DMS153 (cell line): ENCODE measurements around the gene PHB1.
A peak's percentile ranks its signal among the peaks of the same experiment; 100 is the strongest.
"Not testable (repeated sequence)": the region's sequence is repeated elsewhere in the genome, so short reads cannot be mapped to it uniquely, and the experiment has no call there.

ENCODE experiments used
- DNase-seq: peaks from one replicate; lab custom pipeline; 2025; lab: John Stamatoyannopoulos, UW

The PHB1 gene

DNA sequence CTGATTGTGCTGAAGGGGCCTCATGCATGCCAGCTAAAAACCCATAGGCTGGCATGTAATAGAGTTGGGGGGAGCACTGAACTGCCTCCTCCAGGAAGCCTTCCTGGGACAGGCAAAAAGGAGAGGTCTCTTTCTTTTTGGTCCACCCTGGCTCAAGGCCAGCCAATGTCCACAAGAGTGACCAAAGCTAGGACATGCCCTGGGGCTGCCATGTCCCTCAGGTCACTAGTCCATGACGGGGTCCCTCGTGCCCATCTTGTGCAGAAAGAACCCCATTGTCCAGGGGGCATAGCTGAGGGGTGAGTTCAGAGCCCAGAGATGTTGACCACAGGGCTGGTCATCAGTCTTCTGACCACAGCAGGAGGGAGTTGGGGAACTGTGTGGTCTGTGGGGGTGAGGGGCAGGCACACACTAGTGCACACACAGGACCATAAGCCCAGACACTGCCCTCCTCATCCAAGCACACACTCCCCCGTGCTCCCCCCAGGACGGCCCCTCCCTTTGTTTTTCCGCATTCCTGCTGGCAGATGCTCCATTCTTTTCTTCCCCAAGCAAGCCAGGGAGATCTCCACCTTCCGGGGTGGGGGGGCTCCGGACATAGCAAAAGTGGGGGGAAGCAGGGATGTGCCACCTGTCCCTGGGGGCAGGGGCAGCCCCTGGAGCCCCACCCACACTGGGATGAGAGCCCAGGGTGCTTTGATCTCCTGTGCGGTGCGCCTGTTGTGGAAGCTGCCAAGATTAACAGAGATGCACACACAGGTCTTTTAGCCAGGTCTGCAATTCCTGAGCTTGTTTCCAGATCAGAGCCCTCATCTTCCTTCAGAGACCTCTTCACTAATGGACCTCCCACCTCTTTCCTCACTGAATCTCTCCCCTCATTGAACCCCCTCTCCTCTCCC, 25.2 kb upstream of the PHB1 start:
- DNase-seq, result no peak

DNA sequence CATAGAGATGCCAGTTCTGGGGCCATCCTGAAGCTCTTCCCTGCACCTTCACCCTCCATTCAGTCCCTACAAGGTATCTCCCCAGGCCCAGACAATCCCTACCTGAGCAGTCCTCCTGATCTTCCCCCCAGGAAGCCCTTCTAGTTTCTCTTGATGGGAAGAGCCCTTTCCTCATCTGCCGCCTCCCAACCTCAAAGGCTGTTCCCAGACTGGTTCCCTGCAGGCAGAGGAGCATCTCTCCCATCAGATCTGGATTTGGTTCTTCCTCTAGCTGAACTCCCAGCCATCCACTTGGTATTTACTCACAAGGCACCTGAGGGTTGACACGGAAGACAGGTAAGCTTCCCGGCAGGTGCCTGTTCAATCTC, 24.6 kb upstream of the PHB1 start:
- no peak for DNase-seq

DNA sequence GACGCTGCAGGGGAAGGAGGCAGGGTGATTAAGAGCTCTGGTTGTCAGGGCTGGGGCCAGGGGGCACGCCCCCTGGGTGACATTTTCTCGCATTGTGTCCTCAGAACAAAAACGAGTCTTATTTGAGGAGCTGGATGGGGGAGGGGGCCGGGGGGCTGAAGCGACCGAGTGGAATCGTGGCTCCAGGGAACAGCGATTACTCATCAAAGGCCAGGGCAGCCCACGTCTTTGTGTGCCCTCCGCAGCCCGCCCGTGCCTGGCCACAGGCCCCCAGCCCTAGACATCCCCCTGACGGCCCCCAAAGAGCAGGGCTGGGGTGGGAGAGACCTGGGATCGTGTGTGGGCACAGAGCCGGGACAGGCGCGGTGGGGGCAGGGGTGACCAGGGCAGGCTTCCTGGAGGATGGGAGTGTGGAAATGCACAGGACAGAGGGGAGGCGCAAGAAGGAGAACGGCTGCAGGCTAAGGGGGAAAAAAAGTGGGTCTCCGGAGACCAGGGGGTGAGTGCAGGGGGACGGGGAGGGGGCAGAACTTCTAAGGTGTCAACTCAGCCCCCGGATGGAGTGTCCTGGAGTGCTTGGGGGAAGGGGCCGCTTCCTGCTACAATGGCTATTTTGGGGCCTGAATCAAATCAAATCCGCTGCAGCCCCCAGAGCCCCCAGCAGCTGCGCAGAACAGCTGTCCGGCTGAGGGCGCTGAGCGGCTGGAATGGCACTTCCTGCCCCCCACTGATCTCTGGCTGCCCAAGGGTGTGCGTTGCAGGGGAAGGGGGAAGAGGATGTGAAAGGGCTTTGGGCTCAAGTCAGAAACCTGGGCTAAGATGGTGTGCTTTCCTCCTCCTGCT, 24.0 kb upstream of the PHB1 start:
- DNase-seq, result no peak

DNA sequence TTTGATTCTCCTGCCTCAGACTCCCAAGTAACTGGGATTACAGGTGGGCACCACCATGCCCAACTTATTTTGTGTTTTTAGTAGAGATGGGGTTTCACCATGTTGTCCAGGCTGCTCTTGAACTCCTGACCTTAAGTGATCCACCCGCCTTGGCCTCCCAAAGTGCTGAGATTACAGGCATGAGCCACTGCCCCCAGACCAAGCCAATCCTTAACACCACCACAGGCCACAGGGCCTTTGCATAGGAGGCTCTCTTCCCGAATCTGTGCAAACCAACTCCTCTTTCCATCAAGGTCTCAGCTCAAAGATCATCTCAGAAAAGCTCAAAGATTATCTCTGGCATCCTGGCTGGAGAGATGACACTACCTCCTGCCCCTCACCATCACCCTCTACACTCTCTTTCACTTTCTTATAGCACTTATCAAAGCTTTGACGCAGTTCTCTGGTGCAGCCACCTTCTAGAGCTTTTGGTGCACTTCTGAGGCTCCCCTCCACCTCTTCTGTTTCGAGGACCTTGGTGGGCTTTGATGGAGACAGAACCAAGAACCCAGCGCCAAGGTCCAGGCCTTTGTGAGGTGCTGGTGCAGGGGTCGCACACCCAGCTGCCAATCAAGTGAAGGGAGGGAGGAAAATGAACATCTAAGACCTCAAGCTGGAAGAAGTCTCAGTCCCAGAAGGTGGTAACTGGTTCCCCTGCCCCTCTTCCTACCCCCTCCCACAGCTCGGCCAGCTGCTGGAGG, 23.2 kb upstream of the PHB1 start:
- no peak for DNase-seq

DNA sequence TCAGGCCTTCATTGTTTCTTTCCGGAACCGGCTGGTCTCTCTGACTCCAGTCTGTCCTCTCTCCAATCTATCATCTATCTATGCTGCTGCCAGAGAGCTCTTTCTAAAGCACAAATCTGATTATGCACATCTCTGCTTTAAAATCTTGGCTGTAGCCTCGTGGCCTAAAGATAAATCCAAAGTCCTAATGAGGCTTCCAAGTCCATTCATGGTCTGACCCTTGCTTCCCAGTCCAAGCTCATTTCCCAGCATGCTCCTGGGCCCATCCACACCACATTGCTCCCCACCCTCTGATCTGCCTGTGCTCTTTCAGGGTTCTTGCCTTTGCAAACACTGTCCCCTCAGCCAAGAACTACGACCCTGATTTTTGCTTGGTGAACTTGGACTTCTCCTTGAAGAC, 21.5 kb upstream of the PHB1 start:
- no peak for DNase-seq

DNA sequence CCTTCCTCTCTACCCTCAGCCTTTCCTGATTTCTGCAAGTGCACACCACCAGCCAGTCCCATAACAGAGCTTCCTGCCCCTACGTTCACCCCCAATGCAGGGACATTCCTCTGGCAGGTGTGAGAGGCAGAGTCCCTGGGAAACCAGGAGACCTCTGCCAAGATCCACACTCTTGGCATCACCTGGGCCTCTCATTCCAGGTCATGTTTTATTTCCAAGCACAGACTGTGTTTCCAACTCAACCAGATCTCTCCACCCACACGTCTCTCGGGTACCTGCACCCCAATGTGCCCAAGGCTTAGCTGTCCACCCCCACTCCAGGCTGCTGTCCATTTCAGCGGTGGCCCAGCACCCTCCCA, 21.0 kb upstream of the PHB1 start:
- no peak for DNase-seq

DNA sequence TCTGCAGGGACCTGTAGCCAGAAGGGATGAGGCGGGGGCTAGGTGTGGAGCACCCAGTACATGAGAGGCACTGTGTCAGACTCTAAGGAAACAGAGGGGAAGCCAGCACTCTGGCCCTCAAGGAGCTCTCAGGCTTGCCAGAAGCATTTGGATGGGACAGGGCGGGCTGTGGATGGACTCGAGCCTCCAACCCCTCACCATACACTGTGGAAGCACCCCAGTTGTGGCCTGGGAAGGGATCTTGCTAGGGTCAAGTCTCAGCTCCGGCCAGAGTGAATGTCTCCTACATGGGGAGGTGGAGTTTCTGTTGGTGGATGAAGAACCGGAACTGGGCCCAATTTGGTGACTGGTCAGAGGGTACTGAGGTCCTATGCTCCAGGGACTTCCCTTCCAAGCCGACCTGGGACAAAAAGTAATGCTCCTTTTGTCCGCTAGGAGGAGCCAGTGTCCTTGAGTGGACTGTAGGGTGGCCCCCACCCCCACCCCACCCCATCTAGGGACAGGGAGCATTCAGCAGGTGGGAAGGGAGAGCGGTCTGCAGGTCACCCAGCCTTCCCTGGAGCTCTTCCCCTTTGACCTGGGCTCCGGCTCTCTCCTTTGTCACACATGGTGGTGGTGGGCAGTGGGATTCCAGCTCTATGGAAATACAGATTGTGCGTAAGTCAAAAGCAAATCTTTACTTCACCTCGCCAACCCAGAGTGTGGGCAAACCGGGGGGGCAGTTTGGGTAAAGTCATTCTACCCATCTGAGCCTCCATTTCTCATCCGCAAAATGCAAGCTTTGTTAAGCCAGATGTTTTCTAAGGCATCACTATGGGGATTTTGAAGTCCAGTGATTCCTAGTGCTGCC, 20.4 kb upstream of the PHB1 start:
- DNase-seq, result no peak

DNA sequence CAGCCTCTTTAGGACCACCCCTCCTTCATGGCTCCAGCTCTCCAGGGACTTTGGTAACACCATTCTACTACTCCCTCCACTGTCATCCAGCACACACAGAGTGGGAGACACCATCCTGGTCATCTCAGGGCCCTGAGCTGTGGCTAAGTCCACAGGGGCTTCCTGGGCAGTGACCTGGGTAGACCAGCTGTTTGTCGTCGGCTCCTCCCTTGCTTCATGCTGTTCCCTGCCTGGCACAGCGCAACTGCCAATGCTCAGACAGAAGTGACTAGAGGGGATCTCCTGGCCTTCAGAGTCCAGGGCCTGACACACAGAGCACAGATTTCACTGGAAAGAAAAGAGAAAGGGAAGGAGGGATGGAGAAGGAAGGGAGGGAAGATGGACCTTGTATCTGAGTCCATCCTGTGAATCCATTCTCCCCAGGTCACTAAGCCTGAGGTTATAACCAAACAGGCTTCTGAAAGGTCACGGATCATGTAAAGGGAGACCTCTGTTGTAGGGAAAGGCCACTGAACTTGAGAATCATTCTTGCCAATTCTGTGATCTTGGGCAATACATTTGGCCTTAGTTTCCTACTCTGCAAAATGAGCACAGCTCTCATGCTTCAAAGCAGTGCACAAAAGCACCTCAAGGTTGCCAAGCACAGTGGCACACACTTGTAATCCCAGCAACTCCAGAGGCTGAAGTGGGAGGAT, 18.5 kb upstream of the PHB1 start:
- DNase-seq, result no peak

DNA sequence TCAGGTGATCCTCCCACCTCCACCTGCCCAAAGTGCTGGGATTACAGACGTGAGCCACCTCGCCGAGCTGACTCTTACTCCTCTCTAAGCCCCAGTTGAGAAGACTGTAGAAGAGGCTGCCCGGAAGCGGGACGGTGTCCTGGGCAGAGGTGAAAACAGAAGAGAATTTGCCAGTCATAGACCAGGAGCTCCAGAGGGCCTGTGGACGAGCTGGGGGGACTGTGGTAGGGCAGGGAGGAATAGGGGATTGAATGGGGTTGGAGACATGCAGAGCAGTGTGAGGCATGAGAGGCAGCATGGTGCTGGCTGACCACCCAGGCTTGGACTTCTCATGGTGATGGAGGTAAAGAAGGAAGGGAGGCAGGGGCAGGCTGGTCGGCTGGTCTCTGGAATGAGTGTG, 17.1 kb upstream of the PHB1 start:
- DNase-seq, result no peak

DNA sequence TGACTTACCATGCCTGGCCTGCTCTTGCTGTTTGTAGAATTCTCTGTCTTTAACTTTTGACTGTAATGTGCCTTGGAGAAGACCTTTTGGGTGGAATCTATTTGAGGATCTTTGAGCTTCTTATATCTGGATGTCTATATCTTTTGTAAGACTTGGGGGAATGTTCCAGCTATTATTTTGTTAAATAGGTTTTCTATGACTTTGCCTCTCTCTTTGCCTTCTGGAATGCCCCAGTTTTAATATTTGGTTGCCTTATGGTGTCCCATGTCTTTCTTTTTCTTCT, 10.3 kb upstream of the PHB1 start:
- no peak for DNase-seq

DNA sequence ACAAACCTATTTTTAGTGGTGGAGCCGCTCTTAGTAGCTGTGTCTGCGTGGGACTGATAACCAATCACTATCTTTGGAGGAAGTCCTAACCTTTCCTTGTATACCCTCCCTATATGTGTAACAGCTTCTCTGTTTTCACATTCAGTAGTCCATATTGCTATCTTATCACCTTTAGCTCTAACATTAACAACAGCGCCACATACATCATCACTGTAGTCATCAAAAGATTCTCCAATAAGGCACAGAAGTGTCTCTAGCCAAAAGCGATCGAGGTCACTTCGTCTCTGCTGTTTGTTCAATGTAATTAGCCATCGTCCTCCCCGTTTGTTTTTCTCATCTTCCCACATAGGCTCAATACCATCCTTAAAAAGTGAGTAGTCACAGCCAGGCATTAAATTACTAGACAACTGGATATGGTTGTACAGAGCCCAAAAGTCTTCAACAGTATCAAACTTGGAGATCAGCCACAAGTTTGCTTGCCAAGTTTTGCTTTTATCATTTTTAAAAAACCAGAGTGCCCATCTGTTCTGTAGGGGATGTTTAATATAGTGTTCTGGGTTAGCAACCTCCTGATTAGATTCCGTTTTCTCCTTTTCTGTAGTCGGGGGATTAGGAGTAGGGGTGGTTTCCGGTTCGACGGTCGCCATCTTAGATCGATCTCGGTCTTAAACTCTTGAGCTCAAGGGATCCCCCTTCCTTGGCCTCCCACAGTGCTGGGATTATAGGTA, 9.8 kb upstream of the PHB1 start:
- DNase-seq, result not testable (repeated sequence)

DNA sequence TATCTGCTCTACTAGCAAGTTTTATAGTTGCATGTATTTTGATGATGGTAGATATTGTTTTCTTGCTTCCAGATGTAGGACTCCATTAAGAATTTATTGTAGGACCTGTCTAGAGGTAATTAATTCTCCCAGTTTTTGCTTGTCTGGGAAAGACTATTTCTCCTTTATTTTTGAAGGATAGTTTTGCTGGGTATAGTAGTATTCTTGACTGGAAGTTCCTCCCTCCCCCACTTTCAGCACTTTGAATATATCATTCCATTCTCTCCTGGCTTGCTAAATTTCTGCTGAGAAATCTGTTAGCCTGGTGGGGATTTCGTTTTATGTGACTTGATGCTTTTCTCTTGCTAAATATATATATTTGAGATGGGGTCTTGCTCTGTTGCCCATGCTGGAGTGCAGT, 8.0 kb upstream of the PHB1 start:
- no peak for DNase-seq

DNA sequence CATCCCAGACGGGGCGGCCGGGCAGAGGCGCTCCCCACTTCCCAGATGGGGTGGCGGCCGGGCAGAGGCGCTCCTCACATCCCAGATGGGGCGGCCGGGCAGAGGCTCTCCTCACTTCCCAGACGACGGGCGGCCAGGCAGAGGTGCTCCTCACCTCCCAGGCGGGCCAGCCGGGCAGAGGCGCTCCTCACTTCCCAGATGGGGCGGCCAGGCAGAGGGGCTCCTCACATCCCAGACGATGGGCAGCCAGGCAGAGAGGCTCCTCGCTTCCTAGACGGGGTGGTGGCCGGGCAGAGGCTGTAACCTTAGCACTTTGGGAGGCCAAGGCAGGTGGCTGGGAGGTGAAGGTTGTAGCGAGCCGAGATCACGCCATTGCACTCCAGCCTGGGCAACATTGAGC, 5.1 kb upstream of the PHB1 start:
- DNase-seq, result not testable (repeated sequence)

DNA sequence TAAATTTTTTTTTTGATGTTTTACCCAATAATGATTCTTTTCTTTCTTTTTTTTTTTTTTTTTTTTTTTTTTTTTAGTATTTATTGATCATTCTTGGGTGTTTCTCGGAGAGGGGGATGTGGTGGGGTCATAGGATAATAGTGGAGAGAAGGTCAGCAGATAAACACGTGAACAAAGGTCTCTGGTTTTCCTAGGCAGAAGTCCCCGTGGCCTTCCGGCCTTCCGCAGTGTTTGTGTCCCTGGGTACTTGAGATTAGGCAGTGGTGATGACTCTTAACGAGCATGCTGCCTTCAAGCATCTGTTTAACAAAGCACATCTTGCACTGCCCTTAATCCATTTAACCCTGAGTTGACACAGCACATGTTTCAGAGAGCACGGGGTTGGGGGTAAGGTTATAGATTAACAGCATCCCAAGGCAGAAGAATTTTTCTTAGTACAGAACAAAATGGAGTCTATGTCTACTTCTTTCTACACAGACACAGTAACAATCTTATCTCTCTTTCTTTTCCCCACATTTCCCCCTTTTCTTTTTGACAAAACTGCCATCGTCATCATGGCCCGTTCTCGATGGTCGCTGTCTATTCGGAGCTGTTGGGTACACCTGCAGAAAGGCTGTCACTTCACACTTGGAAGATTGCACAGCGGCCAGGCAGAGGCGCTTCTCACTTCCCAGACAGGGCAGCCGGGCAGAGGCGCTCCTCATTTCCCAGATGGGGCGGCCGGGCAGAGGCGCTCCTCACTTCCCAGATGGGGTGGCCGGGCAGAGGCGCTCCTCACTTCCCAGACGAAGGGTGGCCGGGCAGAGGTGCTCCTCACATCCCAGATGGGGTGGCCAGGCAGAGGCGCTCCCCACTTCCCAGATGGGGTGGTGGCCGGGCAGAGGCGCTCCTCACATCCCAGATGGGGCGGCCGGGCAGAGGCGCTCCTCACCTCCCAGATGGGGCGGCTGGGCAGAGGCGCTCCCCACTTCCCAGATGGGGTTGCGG, 4.4 kb upstream of the PHB1 start:
- DNase-seq, result not testable (repeated sequence)

DNA sequence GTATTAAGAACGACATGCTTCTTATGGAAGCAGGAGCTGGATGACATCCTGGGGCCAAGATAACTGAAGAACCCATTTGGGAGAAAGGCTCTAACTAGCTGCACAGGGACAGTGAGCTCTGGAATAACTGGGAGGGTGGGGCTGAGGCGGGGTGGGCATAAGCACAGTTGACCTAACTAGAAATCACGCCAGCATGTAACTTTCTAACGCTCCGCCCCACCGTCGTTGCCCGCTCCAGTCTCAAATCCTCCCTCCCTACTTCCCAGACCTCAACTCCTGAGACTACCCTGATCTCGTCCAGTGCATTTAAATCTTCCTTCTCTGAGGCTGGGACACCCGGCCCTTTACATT, 436 bp downstream of the PHB1 start:
- DNase-seq, result no peak

DNA sequence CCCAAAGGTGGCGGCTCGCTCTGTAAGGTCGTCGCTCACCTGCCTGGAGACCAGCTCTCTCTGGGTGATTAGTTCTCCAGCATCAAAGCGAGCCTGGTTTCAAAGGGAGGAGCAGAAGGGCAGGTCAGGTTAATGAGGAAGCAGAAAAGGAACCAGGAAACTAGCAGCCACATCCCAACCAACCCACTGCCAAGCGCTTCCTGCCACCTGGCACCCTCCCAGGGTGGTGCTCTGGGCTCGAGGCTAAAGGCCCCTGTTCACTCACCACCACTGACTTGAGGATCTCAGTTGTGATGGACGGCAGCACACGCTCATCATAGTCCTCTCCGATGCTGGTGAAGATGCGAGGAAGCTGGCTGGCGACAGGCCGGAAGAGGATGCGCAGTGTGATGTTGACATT, 5.6 kb downstream of the PHB1 start:
- DNase-seq, result peak; percentile 61

DNA sequence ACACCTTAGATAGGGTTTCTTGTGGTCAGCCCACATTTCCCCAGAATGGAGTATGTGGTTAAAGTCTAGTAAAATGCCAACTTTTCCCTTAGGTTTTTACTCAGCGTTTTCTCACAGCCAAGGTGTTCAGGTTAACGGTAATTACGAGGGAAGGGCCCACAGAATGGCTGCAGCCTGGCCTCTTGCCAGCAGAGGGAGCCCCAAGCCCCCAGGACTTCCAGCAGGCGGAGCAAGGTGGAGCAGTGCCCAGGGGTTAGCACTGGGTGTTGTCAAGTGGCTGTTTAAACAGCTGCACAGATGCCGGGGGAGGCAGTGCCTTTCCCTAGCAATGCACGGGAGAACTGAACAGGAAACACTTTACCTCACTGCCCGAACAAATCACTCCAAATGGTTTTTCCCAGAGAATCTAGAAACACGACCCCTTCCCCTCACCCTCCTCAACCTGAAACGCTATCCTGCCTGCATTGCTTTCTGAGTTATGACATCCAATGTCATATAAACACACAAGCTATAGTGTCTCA, 6.6 kb downstream of the PHB1 start:
- peak; percentile 93 for DNase-seq

DNA sequence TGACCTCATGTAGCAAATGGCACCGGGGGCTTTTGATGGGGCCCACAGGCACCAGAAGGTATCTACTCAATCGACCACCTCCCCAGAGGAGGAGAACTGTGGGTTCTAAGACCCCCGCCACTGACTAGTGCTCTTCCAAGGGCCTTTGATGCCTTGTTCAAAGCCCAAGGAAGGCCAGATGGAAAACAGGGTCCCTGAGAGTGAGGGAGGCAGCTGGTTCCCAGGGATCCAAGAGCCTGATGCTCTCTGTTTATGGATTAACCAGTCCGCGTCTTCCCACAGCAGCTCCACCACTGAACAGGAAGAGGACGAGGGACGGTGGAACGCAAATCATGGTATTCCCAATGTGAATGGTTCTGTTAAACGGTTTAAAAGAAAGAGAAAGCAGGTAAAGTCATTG, 7.6 kb downstream of the PHB1 start:
- DNase-seq, result no peak

DNA sequence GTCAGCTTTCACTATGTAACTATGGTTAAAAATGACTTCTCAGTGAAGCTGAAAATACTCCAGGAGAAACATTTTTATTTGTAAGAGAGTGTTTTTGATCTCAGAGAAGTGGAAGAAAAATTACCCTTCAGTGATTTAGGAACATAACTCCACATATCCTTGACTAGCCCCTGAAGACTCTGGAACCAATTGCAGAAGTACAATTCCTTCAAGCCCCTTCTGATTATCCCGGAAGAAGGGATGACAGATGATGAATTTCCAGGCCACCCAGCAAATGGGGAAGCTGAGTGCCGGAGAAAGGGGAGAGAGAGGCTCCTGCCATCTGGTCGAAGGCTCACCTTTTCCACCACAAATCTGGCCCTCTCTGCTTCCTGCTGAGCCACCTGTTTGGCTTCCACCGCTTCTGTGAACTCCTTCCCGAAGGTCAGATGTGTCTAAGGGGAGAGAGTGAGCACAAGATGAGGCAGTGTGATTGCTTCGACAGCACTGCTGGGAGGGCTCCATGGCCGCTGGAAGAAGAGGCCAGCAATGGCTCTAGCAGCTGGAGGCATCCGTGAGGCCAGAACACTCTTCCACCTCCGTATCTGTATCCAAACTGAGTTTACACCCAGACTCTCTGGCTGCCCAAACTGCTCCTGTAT, 8.1 kb downstream of the PHB1 start:
- no peak for DNase-seq
